ENCODE results near the gene PCSK5. TPM values are rescaled to one million over a fixed set of nuclear protein-coding genes. Genes with fewer than 3 reads are reported as not detected.
A peak's percentile ranks its signal among the peaks of the same experiment; 100 is the strongest.

PCSK5 gene
- total and polyA plus RNA-seq, 2 experiments from 2014 or later: 59.1 to 71.7 TPM

- Histone ChIP-seq H2AFZ (no peak overlapping the region), H3K4me2 (peak overlapping the region; percentile 52), H4K20me1 (ENCODE audit: insufficient read depth, poor library complexity, severe bottlenecking) (no peaks in the 10 kb centered on the region), H3K36me3 (replicated peaks; ENCODE audit: insufficient read depth, low read depth) (no peaks in the 10 kb centered on the region), H3K9me3 (ENCODE audit: low read depth) (no peaks in the 10 kb centered on the region), H3K4me3 (no peak overlapping the region), H3K79me2 (no peaks in the 10 kb centered on the region), H3K27ac (no peak overlapping the region), H3K27me3 (no peaks in the 10 kb centered on the region), H3K4me1 (ENCODE audit: insufficient read depth) (peaks cover 19% of the 10 kb centered on the region), H3K9me2 (replicated peaks; ENCODE audit: insufficient read depth) (no peaks in the 10 kb centered on the region)
- DNase-seq (ENCODE audit: low spot score): no peak
- WGBS (ENCODE audit: low lambda C conversion rate, missing lambda C conversion rate): 78% methylated on average over 1 of the region's 1 CpG
- no peak for TF ChIP-seq CTCF (IDR thresholded peaks at IDR 0.05; ENCODE audit: poor library complexity)
- TF ChIP-seq EZH2 (IDR thresholded peaks at IDR 0.05; ENCODE audit: borderline replicate concordance): no peak
- no peak for TF ChIP-seq EZH2phosphoT487 (IDR thresholded peaks at IDR 0.05; ENCODE audit: low read depth, severe bottlenecking, unreplicated experiment)
Observed at GRCh38 chr9:76101491-76101890, 211.0 kb downstream of the PCSK5 start.

GRCh38 chr9:76101947-76102346 lies 211.5 kb downstream of the PCSK5 start:
- no peaks in the 10 kb centered on the region for H3K36me3 ChIP-seq (replicated peaks; ENCODE audit: insufficient read depth, low read depth)
- peak; percentile 21 for DNase-seq (ENCODE audit: low spot score)
- H3K79me2 ChIP-seq: no peaks in the 10 kb centered on the region
- WGBS (ENCODE audit: low lambda C conversion rate, missing lambda C conversion rate): 62% methylated on average over 4 of the region's 4 CpGs
- no peak overlapping the region for H3K4me3 ChIP-seq
- H3K4me2 ChIP-seq: peak overlapping the region; percentile 52
- no peaks in the 10 kb centered on the region for H3K9me2 ChIP-seq (replicated peaks; ENCODE audit: insufficient read depth)
- H3K27me3 ChIP-seq: no peaks in the 10 kb centered on the region
- H2AFZ ChIP-seq: no peak overlapping the region
- no peaks in the 10 kb centered on the region for H3K9me3 ChIP-seq (ENCODE audit: low read depth)
- TF ChIP-seq EZH2phosphoT487 (IDR thresholded peaks at IDR 0.05; ENCODE audit: low read depth, severe bottlenecking, unreplicated experiment): no peak
- no peak for TF ChIP-seq CTCF (IDR thresholded peaks at IDR 0.05; ENCODE audit: poor library complexity)
- no peak for TF ChIP-seq EZH2 (IDR thresholded peaks at IDR 0.05; ENCODE audit: borderline replicate concordance)
- no peak overlapping the region for H3K27ac ChIP-seq
- peaks cover 19% of the 10 kb centered on the region for H3K4me1 ChIP-seq (ENCODE audit: insufficient read depth)
- H4K20me1 ChIP-seq (ENCODE audit: insufficient read depth, poor library complexity, severe bottlenecking): no peaks in the 10 kb centered on the region

- Histone ChIP-seq H3K4me3 (no peak overlapping the region), H3K4me2 (no peak overlapping the region), H3K79me2 (no peaks in the 10 kb centered on the region), H3K4me1 (ENCODE audit: insufficient read depth) (peaks cover 19% of the 10 kb centered on the region), H3K36me3 (replicated peaks; ENCODE audit: insufficient read depth, low read depth) (no peaks in the 10 kb centered on the region), H3K9me2 (replicated peaks; ENCODE audit: insufficient read depth) (no peaks in the 10 kb centered on the region), H3K27me3 (no peaks in the 10 kb centered on the region), H3K27ac (no peak overlapping the region), H3K9me3 (ENCODE audit: low read depth) (no peaks in the 10 kb centered on the region), H4K20me1 (ENCODE audit: insufficient read depth, poor library complexity, severe bottlenecking) (no peaks in the 10 kb centered on the region), H2AFZ (no peak overlapping the region)
- DNase-seq (ENCODE audit: low spot score): no peak
- WGBS (ENCODE audit: low lambda C conversion rate, missing lambda C conversion rate): 90% methylated on average over 6 of the region's 6 CpGs
- no peak for TF ChIP-seq CTCF (IDR thresholded peaks at IDR 0.05; ENCODE audit: poor library complexity)
- TF ChIP-seq EZH2phosphoT487 (IDR thresholded peaks at IDR 0.05; ENCODE audit: low read depth, severe bottlenecking, unreplicated experiment): no peak
- no peak for TF ChIP-seq EZH2 (IDR thresholded peaks at IDR 0.05; ENCODE audit: borderline replicate concordance)
Observed at GRCh38 chr9:76103531-76104315, 213.2 kb downstream of the PCSK5 start.
